ENCODE results near the gene TRIM8.

The TRIM8 gene

DNA sequence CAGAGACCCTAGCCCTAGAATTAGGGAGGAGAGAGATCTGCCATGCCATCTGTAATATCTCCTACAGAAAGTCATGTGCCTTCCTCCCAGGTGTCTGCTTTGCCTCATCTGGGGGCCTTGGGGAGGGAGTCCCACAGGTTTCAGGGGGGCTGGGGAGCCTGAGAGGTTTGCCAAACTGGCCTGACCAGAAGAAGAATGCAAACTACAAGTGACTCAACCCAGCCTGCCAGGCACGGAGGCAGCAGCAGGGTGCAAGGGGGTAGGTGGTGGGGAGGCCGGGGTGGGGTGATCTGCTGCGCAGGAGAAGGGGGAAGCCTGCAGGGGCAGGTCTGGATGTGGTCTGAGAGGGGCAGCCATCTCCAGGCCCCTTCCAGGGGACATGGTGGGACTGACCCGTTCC lies 9.6 kb upstream of the TRIM8 start:
- DNase-seq: no peak

DNA sequence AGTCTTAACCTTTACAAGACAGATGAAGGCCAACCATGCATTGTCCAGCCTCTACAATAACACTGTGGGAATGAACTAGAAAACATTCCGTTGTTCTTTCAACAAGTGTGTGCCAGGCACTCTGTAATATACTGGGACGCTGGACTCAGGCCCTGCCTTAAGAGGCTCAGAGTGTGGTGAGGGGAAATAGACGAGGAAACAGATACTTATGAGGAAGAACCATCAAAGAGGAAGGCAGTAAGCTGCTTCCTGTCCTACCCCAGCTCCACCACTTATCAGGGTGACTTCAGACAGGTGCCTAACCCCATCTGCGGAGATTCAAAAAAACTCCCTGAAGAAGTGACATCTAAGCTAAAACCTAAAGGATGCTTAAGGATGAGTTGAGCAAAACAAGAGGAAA lies 8.9 kb upstream of the TRIM8 start:
- DNase-seq: peak; percentile 62

DNA sequence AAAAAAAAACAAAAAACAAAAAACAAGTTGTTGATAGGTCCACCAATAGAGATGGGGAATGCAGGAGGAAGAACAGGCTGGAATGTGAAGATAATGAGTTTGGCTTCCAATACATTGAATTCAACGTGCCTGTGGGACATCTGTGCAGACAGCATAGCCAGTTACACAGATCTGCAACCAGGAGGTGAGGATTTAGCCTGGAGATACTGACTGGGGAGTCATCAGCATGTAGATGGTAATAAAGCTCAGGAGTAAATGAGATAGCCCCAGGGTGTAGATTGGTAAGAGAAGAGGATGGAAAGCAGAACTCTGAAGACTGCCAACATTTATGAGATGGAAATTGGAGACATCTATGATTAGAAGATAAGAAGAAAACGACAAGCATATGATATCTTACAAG lies 4.7 kb upstream of the TRIM8 start:
- no peak for DNase-seq

DNA sequence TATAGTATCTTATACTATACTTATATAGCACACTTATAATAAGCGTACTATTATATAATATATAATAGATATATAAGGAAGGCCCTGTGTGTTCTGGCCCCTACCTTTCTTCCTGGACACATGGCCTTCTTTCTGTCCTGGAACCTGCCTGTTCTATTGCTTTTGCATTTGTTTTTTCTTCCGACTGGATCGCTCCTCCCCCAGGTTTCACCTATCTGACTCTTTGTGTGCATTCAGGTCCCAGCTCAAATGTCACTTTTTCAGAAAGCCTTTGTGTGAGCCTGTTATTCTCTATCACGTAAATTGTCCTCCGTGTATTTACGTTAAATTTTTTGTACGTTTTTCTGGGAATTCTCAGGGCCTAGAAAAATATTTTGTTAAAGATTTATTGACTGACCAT lies 2.9 kb upstream of the TRIM8 start:
- DNase-seq: no peak

DNA sequence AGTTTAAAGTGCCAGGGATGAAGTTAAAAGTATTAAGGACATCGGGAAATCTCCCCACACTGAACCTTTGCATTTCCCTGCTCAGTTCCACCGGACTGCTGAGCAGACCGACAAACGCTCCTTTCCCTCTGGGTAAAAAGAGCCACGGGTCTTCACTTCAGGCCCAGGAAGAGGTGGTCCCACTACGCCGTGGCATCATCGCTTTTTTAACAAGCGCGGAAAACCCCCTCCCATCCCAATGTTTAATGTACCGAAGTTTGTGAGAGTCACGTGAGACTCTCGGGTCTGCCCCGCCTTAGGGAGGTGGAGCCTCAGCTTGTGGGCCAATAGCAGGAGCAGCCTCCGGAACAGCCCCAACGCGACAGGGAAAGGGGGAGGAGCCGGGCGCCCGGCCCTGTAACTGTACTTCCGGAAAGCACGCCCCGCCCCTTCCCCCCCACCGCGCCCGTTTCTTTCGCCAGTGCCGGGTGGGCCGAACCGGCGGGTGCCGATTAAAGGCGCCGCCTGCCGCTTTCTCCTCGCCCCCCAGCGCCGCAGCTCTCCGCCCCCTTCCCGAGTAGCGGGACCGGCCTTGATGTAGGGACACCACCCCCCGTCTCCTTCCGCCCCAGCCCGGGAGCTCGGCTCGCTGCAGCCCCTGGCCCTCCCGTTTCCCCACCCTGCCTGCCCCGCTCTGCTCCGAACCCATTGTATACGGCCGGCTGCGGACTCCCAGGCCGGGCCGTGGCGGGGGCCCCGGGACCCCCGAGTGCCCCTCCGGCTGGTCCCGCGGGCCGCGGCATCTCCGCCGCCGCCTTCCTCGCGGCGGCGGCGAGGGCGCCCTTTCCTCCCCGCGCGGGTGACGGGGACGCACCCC lies 2.2 kb upstream of the TRIM8 start:
- peak; percentile 91 for DNase-seq

DNA sequence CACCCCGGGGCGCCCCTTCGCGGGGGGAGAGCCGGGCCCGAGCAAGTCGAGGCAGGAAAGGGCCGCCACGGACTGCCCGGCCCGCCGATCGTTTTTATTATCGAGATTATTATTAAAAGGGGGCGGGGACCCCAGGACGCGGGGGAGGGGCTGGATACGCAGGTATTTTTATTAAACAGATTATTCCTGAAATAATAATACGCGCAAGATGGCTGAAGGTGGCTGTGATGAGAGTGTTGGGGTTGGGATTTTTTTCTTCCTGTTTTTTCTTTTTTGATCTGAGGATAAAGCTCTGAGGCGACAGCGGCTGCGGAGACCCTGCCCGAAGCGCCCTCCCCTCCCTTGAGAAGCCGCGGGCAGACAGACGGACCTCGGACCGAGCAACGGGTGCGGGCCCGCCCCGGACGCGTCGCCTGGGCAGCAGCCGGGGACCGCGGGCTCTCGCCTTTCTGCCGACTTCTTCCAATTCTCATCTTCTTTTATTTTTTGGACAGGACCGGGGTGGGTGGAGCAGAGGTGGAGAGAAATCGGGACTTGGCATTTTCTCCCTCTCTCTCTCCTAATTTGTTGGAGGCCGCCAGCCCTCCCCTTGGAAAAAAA lies 1.4 kb upstream of the TRIM8 start:
- DNase-seq: no peak

DNA sequence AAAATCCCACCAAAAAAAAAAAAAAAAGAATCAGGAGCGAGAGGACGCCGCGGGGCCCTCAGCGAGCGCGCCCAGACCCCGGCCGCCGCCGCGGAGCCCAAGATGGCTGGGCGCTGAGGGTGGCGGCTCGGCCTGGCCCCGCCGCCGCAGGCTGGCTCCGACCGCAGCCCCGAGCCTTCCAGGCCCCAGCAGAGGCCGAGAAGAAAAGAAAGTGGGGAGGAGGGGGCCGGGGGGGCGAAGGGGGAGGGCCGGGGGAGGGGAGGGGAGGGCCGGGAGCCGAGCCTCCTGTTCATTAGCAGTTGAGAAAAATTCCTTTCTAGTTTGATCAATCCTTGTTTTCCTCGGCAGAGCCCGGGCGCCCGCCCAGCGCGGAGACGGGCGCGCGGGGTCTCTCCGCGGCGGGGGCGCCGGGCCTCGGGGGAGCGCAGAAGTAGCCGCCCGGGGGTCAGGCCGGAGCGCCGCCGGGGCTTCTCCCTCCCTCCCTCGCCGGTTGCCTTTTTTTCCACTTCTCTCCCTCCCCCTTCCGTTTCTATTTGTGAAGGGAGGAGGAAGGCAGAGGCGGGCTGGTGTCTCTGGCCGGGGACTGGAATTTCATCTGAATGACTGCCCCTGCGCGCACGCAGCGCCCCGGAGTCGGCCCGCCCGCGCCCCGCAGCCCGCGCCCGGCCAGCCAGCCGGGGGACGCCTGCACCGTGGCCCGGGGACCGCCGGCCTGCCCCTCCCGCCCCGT lies 778 bp upstream of the TRIM8 start:
- peak; percentile 31 for DNase-seq

DNA sequence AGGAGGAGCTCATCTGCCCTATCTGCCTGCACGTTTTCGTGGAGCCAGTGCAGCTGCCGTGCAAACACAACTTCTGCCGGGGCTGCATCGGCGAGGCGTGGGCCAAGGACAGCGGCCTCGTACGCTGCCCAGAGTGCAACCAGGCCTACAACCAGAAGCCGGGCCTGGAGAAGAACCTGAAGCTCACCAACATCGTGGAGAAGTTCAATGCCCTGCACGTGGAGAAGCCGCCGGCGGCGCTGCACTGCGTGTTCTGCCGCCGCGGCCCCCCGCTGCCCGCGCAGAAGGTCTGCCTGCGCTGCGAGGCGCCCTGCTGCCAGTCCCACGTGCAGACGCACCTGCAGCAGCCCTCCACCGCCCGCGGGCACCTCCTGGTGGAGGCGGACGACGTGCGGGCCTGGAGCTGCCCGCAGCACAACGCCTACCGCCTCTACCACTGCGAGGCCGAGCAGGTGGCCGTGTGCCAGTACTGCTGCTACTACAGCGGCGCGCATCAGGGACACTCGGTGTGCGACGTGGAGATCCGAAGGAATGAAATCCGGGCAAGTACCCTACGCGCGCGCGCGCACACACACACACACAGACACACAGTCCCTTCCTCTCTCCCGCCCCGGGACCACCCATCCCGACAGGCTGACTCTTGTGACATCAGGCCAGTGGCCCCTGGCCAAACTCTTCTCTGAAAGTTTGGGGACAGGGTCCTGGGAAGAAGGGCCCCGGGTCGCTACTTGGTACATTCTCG lies 538 bp downstream of the TRIM8 start:
- no peak for DNase-seq

DNA sequence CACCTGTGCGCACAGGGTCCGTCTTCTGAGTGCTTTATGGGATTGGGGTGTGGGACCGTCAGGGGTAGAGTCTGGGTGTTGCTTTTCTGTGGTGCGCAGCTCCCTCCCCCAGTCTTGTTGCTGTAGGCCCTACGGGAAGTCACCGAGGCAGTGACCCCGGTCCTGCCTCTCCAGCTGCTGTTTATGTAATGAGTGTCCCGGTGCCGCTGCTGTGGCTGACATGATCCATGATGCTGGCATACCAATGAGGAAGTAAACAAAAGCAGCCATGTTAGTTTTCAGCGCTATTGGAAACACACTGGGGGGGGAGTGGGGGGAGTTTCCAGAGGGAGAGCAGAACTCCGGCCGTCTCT lies 1.1 kb downstream of the TRIM8 start:
- peak; percentile 74 for DNase-seq

DNA sequence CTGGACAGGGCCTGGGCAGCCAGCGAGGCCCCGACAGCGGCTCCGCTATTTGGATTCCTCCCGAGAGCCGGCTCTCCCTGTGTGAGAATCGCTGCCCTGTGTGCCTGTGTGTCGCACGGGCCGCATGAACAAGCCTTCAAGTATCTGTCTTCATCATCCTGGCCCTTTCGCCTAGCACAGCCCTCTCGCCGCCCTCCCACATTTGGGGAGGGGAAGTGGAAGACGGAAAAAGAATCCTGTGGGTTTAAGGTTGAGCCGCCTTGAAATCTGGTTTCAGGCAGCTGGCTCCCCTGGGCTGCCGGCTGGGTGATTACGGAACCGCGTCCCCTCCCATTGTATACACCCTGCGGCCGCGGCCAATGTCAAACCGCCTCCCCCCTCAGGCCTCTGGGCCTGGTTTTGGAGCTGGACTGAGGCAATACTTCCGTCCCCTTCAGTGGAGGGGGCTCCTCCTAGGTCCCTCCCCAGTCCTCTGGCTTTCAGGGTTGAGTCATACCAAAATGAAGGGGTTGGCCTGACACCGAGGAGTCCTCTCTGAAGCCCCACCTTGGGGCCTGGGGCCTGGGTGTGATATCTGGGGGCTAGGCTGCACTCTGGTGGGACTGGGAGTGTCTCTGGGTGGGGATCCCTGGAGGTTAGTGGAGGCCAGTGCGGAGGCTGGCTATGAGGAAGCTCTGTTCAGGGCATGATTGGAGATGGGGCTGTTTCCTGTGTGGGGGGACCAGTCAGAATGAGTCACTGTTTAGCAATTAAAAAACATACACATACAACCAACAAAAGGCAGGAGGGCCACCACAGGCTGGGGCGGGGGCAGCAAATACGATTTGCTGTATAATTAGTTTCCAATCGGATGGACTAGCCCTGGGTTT lies 1.7 kb downstream of the TRIM8 start:
- DNase-seq: peak; percentile 81

DNA sequence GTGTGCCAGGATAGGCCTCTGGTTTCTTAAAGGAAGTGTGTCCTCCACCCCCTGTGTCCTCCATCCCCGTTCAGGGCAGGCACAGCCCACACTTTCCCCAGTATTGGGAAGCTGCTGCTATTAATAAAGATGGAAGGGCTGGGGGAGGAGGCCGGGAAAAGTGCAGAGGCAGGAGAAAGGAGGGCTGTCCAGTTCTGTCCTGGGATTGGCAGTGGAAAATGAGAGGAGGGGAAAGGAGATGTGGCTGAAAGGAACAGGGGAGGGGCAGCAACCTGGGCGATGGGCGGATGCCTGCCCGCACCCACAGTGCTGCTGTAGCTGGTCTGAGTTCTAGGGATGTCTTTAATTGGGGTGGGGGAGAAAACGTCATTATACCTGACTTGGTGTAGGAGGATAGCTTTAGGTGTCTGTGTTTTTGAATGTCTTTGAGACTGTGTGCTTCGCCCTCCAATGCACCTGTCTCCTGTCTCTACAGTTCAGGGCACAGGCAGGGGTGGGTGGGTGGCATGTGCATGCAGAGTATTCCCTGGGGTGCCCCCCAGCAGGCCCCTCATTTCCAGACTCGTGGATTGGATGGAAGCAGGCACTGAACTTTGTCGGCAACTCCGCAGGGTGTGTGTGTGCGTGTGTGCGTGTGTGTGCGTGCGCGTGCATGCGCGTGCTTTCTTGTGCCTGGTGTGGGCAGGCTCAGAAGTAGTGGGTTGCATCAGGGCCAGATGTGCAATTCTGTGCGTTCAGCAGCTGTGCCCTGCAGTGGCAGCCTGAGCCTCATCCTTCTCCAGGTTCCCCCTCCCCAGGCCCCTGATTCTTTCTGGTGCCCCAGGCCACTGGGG lies 2.5 kb downstream of the TRIM8 start:
- DNase-seq: no peak

DNA sequence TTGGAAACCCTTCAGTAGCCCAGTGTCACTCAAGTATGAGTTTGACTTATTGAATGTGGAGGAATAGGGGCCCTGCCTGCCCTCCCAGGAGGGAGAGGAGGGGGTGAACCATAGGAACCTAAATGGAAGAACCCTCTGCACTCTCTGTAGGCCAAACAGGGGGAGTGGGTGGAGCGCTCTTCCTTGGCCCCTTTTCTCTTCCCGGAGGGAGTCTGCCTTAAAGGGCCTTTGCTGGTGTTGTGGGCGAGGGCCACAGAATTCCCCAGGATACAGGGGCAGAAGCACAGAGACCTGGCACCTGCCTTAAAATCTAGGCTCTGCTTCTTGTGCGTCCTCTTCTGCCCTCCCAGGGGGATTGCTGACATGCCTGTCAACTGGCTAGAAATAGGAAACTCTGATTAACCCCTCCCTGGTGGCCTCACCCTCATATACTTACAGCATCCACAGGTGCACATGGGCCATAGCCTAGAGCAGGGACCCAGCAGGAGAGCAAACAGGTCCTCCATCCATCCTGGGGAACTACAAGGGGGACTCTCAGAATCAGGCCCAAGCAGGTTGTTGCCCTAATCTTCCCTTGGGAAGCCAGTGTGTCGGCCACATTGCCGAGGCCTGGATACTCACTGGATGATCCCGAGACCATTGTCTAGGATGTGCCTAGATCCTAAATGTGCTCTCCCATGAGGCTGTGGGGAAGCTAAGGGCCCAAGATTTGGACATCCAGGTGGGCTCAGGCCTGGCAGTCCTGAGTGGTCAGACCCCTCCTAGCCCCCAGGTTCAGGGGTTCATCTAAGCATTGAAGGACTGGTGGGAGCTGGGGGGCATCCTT lies 3.4 kb downstream of the TRIM8 start:
- no peak for DNase-seq

DNA sequence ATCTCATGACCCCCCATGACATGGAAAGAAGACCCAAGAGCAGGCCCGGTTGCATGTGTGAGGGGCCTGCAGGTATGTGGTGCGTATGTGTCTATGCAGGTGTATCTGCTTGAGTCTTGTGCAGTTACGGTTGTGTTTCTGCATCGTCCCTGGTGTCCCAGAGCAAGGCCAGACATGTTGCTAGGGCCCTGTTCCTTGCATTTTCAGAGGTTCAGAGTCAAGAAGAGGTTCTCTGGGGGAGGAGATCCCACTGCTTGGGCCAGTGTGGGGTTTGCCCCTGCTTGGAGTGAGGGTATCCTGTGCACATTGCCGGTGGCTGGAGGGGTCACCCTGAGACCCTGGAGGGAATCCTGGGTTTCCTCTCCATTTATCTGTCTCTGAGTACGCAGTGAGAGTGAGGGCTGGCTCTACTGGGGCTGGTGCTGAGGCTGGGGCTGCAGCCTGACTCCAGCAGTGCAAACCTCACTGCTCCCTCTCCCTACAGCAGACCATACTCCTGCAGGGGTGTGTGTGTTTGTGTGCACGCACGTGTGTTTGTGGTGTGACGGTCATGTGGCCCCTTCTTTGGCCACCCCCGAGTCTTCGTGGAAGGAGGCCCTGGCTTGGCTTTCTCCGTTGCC lies 4.1 kb downstream of the TRIM8 start:
- no peak for DNase-seq

DNA sequence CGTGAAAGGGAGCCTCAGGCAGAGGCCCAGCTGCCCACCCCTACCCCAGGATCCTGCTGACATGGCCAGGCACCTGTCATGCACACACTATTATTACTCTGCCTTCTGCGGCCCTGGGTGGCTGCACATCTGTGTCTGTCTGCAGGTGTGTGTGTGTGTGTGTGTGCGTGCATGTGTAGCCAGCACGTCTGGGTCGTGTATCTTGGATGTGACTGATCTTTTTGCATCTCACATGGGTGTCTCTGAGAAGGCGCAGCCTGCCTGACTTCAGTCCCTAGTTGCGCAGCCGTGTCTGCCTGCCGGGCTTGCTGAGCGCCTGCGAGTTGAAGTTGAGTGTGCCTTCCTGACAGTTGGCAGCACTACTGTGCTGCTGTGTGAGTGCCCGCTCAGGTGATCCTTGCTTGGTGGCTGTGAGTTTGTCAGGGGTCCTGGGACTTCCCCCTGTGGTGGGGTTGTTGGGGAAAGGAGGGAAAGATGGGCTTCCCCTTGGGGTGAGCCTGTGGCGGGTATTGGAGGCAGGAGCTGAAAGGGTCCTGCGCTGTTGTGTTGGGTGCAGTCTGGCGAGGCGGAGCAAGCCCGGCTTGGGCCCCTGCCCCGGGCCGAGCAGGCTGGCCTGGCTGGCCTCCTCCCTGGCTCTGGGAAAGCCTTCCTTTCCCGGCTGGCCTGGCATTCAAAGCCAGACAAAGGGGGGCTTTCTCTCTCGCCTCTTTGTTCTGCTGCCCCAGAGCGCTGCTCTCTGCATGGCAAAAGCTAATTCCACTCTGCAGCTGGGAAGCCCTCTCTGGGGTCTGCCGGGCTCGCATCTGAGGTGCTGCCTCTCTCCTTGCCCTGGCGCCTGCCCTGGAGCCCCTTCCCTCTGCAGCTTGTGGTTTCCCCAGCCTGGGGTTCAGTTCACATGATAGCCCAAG lies 4.9 kb downstream of the TRIM8 start:
- DNase-seq: no peak

DNA sequence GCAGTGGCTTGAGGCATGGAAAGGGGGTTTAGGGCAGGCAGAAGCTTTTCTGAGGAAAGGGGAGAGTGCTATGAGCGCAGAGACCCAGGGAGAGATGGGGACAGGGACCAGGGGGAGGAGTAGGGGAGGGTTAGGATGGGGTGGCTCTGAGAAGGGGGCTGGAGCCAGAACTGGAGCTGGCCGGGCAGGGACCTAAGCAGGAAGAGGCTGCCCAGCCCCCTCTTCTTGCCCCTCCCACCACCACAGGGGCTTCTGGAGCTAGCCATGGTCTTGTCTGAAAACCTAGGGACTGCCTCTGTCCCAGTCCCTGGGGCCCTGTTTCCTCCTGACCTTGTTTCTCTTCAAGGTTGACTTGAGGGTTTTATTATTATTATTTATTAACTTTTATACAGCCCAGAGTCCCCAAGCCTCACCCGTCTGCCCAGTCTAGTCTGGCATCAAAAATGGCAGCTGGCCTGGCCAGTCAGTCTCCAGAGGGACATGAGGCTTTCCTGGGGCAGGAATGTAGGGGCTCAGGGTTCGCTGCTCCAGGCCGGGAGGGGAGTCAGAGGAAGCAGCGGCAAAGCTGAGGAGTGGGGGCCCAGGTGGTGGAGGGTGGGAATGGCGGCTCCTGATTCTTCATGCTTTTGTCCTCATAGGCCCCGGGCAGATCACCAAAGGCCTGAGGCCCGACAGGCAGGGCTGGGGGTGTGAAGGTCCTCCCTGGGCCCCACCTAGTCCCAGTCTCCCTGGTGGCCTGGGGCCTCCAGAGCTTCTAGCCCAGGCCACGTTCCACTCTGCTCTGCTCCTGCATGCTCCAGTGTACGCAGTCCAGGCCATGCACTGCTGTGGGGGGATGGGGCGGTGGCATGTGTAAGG lies 5.7 kb downstream of the TRIM8 start:
- DNase-seq: no peak

DNA sequence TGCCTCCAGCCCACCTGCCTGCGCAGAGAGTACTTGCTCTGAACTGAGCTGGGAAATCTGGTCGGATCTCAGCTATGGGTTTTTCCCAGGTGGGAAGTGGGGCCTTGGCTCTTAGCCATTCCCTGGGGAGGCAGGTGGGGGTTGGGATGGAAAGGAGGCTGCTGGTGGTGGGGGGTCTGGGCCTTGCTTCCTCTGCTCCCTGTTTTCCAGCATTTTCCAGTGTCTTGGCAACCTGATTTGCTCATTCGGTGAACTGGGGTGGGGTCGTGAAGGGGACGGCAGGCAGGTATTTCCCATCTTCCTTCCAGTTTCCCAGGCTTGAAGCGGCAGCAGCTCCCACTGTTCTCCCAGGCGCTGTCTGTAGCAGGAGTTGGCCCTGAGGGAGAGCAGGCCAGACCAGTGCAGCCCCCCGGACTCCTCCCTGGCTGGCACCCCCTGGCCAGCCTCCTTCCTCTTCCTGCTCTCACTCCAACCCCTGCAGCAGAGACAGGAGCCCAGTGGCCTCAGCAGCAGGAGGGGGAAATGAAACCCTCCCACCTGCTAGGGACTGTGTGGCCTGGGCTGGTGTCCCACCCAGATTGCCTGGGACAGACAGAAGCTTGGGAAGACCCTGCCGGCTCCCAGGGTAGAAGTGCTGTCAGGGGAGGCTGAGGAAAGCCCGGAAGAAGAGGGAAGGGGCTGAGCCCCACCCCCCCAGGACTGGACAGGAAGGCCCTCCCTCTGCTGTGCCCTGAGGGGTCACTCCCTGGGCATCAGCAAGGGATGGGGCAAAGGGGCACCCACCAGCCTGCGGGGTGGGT lies 6.6 kb downstream of the TRIM8 start:
- DNase-seq: no peak

All from KG1 (cell line).